ENCODE results near the gene C1orf141.
"Not testable (repeated sequence)": the region's sequence is repeated elsewhere in the genome, so short reads cannot be mapped to it uniquely, and the experiment has no call there.

C1orf141 gene

GRCh38 chr1:67097305-67097704, 37.5 kb downstream of the C1orf141 start:
- in situ Hi-C loops (cut with MboI; ENCODE audit: low sequenced_read_pairs), result no loop called here

- in situ Hi-C loops (cut with MboI; ENCODE audit: low sequenced_read_pairs), result no loop called here
These were observed 40.6 kb downstream of the C1orf141 start for GRCh38 chr1:67094191-67094590.

- in situ Hi-C loops (cut with MboI; ENCODE audit: low sequenced_read_pairs), result no loop called here
These were observed 45.0 kb downstream of the C1orf141 start for GRCh38 chr1:67089685-67090208.

GRCh38 chr1:67088440-67088839, 46.3 kb downstream of the C1orf141 start:
- in situ Hi-C loops (cut with MboI; ENCODE audit: low sequenced_read_pairs), result no loop called here

GRCh38 chr1:67085326-67085725, 49.4 kb downstream of the C1orf141 start:
- in situ Hi-C loops (cut with MboI; ENCODE audit: low sequenced_read_pairs), result no loop called here

- in situ Hi-C loops (cut with MboI; ENCODE audit: low sequenced_read_pairs), result no loop called here
These were observed 49.9 kb downstream of the C1orf141 start for GRCh38 chr1:67084765-67085318.

GRCh38 chr1:67078291-67078690, 56.5 kb downstream of the C1orf141 start:
- in situ Hi-C loops (cut with MboI; ENCODE audit: low sequenced_read_pairs), result no loop called here

GRCh38 chr1:67077593-67077992, 57.2 kb downstream of the C1orf141 start:
- in situ Hi-C loops (cut with MboI; ENCODE audit: low sequenced_read_pairs), result no loop called here

- in situ Hi-C loops (cut with MboI; ENCODE audit: low sequenced_read_pairs), result no loop called here
These were observed 62.0 kb downstream of the C1orf141 start for GRCh38 chr1:67072749-67073148.

- in situ Hi-C loops (cut with MboI; ENCODE audit: low sequenced_read_pairs), result not testable (repeated sequence)
These were observed 67.1 kb downstream of the C1orf141 start for GRCh38 chr1:67067655-67068054.

GRCh38 chr1:67062412-67062811, 72.4 kb downstream of the C1orf141 start:
- in situ Hi-C loops (cut with MboI; ENCODE audit: low sequenced_read_pairs), result no loop called here

- in situ Hi-C loops (cut with MboI; ENCODE audit: low sequenced_read_pairs), result no loop called here
These were observed 73.5 kb downstream of the C1orf141 start for GRCh38 chr1:67061266-67061665.

- in situ Hi-C loops (cut with MboI; ENCODE audit: low sequenced_read_pairs), result no loop called here
These were observed 74.0 kb downstream of the C1orf141 start for GRCh38 chr1:67060811-67061218.

GRCh38 chr1:67059346-67059745, 75.4 kb downstream of the C1orf141 start:
- in situ Hi-C loops (cut with MboI; ENCODE audit: low sequenced_read_pairs), result no loop called here

GRCh38 chr1:67058761-67059160, 76.0 kb downstream of the C1orf141 start:
- in situ Hi-C loops (cut with MboI; ENCODE audit: low sequenced_read_pairs), result no loop called here

GRCh38 chr1:67058242-67058641, 76.5 kb downstream of the C1orf141 start:
- in situ Hi-C loops (cut with MboI; ENCODE audit: low sequenced_read_pairs), result no loop called here

GRCh38 chr1:67053785-67054772, 80.7 kb downstream of the C1orf141 start, which contains the start of gene SLC35D1:
TSS of gene SLC35D1 (minus strand) at chr1:67054148. CDS start at chr1:67054013, 135 bp downstream.
- in situ Hi-C loops (cut with MboI; ENCODE audit: low sequenced_read_pairs), result no loop called here

- in situ Hi-C loops (cut with MboI; ENCODE audit: low sequenced_read_pairs), result no loop called here
These were observed 81.3 kb downstream of the C1orf141 start for GRCh38 chr1:67053535-67053784.

GRCh38 chr1:67052741-67053534, 81.8 kb downstream of the C1orf141 start:
- in situ Hi-C loops (cut with MboI; ENCODE audit: low sequenced_read_pairs), result no loop called here

- in situ Hi-C loops (cut with MboI; ENCODE audit: low sequenced_read_pairs), result no loop called here
These were observed 83.6 kb downstream of the C1orf141 start for GRCh38 chr1:67051196-67051595.

GRCh38 chr1:67044631-67045270, 90.0 kb downstream of the C1orf141 start:
- in situ Hi-C loops (cut with MboI; ENCODE audit: low sequenced_read_pairs), result no loop called here
